Astrocyte of the spinal cord (primary cell): Measurements from ENCODE around the gene AKR1C2.

ENCODE experiments used
- DNase-seq: peaks from one replicate; pipeline ENCODE4 v3.0.0; 2011; ENCODE audit warnings: low read depth, low spot score
- H3K4me3 ChIP-seq: 2 replicates; pipeline ENCODE4 v1.5.1; 2011; ENCODE audit warnings: low read depth, mild to moderate bottlenecking, low read length, moderate library complexity
- in situ Hi-C: cut with HindIII; loops from 2 replicates; pipeline ENCODE4 v1.10.0; 2017; ENCODE audit warnings: low sequenced_read_pairs
- TF ChIP-seq, protein P1 (sequence below): IDR thresholded peaks from 2 replicates; pipeline ENCODE4 v1.5.1; 2012; ENCODE audit warnings: low read depth, mild to moderate bottlenecking, low read length, inconsistent platforms

AKR1C2 gene

DNA sequence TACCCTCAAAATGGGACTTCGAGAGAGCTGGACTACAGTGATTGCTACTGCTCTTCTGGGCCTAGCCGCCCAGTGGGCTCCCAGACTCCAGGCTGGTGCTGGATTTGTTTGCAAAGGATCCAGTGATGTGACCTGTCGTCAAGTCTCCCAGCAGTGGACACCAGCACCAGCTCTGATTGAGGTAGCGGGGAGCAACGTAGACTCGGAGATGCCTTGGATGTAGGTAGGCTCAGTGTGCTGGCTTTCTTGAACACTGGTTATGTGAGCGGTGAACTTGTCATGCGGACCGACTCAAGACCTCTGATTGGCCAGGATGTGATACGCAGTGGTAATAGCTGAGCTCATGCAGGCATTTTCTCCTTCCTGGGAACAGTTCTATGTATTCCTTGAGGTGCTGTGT, 19.4 kb downstream of the AKR1C2 start:
- TF ChIP-seq, protein P1, sequence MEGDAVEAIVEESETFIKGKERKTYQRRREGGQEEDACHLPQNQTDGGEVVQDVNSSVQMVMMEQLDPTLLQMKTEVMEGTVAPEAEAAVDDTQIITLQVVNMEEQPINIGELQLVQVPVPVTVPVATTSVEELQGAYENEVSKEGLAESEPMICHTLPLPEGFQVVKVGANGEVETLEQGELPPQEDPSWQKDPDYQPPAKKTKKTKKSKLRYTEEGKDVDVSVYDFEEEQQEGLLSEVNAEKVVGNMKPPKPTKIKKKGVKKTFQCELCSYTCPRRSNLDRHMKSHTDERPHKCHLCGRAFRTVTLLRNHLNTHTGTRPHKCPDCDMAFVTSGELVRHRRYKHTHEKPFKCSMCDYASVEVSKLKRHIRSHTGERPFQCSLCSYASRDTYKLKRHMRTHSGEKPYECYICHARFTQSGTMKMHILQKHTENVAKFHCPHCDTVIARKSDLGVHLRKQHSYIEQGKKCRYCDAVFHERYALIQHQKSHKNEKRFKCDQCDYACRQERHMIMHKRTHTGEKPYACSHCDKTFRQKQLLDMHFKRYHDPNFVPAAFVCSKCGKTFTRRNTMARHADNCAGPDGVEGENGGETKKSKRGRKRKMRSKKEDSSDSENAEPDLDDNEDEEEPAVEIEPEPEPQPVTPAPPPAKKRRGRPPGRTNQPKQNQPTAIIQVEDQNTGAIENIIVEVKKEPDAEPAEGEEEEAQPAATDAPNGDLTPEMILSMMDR = no peak
- in situ Hi-C loops = no loop called here
- no peak overlapping the region for H3K4me3 ChIP-seq
- no peak for DNase-seq

DNA sequence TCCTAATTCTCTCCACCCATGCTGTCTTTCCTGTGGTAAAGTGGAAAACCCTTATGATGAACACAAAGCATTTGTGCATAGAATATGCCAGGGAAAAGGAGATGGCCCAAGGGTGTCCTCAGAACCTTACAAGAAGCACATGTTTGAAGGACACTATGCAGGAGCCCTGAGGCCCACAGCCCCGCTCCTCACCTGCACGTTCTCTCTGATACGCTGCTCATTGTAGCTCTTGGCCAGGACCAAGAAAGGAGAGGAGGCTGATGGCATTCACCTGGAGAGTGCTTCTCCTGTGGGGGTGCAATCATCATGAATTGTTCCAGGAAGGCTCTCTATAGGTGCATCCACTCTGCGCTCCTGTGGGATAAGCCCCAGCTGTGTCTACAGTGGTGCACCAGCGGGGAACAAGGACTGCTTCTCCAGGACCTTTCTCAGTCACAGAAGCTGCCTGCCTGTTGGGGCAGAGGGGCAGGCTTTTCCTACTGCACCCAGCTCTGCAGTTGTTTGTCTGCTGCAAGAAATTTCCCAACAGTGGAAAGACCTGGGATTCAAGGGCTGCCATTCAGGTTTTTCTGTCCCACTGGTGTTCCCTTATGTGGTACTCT, 19.9 kb downstream of the AKR1C2 start:
- in situ Hi-C loops = no loop called here
- TF ChIP-seq, protein P1 = no peak
- H3K4me3 ChIP-seq = no peak overlapping the region
- DNase-seq = no peak

DNA sequence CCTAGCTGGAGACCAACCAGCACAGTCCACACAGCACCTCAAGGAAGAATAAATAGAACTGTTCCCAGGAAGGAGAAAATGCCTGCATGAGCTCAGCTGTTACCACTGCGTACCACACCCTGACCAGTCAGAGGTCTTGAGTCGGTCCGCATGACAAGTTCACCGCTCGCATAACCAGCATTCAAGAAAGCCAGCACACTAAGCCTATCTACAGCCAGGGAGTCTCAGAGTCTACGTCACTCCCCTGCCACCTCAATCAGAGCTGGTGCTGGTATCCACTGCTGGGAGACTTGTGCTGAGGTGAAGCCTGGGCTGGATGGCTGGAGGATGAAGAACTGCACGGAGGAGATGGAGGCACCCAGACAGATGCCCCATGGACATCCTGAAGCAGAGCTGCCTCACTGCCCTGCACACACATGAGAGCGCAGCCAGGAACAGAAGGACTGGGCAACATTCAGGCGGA, 20.9 kb downstream of the AKR1C2 start:
- H3K4me3 ChIP-seq = no peak overlapping the region
- TF ChIP-seq, protein P1 = no peak
- in situ Hi-C loops = no loop called here
- no peak for DNase-seq

DNA sequence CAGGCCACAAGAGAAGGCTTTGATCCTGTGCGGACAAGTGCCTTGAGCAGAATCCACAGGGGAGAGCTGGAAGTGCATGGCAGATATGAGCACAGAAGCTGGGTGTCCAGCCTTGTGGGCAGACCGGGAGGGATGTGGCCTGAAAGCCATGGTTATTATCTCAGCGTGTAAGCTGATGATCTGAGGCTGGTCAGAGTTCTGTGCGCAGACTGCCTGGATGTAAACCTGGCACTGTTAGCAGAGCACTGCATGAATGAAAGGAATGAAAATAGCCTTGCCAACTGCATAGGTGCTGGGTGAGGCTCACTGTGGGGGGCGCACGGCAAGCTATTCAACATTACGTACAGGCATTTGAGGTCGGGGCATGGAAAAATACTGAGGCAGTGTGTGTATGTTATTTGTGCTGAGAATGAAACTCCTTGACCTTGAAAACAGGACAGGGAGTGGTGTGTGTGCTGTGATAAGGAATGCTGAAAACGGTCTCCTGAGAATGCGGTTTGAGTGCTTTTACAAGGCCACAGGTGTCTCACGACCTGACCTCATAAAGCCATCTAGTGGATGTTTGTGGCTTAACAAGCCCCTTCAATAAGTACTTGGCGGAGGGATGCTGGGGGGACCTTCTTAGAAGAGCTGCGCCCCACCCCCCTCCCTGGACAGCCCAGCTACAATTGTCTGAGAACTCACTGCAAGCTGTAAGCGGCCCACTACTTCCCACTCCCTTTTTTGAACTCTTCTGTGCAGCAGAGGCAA, 21.8 kb downstream of the AKR1C2 start:
- peak; percentile 23 for DNase-seq
- H3K4me3 ChIP-seq = no peak overlapping the region
- in situ Hi-C loops = no loop called here
- TF ChIP-seq, protein P1 = peak; percentile 43

DNA sequence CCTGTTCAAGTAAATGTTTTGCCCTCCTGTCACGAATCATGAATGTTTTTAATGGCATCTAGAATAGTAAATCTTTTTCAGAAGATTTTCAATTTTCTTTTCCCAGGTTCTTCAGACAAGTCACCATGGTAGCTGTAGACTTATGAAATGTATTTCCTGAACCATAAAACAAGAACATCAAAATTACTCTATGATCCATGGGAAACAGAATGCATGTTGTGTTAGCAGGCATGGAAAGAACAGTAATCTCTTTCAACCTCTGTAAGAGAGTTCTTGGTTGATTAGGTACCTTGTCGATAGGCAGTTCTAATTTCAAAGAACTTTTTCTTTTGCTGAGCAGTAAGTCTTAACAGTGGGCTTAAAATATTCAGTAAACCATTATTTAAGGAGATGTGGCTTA, 22.9 kb downstream of the AKR1C2 start:
- TF ChIP-seq, protein P1 = no peak
- no peak overlapping the region for H3K4me3 ChIP-seq
- in situ Hi-C loops = no loop called here
- no peak for DNase-seq

DNA sequence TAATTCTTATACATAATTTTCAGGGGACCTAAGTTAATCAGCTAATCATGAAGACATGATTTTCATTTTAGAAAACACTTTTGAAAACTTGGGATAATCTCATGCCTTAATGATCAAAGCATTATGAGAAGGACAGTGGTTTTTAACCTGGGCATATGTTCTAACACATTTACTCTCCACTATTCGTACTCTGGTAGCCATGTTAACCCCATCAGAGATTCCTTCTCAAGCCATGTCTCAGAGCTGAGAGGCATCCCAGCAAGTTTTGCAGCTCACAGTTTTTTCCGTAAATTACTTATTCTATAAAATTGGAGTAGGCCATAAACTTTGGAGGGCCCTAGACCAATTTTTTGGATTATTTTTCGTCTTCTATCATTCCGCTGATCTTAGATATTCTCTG, 24.8 kb downstream of the AKR1C2 start:
- in situ Hi-C loops = no loop called here
- H3K4me3 ChIP-seq = no peak overlapping the region
- TF ChIP-seq, protein P1 = no peak
- no peak for DNase-seq
